ENCODE measurements around the gene BRI3. TPM values are rescaled to one million over a fixed set of nuclear protein-coding genes. Genes with fewer than 3 reads are reported as not detected.

BRI3 gene
- total RNA-seq, 1 experiment from 2014 or later = 102 TPM

GRCh38 chr7:98303176-98303865, 21.8 kb downstream of the BRI3 start:
- ATAC-seq = no peak

More at GRCh38 chr7:98303176-98303865, 21.8 kb downstream of the BRI3 start:
- ChIA-PET POLR2A (no interaction called here), CTCF (no interaction called here), RAD21 (ENCODE audit: low non-redundant PET in 1 of 2, low total read pairs in 2 of 2, uncharacterized antibody in 2 of 2, unreplicated experiment in 2 of 2) (no interaction called here)
- no peaks in the 10 kb centered on the region for H3K79me2 ChIP-seq (ENCODE audit: insufficient read depth, low read length)
- H2AFZ ChIP-seq (ENCODE audit: low read depth, low read length, poor library complexity, severe bottlenecking) = no peak overlapping the region
- TF ChIP-seq SIN3A (IDR thresholded peaks at IDR 0.05; ENCODE audit: low read depth) (no peak), CTCF (IDR thresholded peaks at IDR 0.05 in 2 of 3, conservative IDR thresholded peaks at IDR 0.05 in 1 of 3; ENCODE audit: borderline replicate concordance in 1 of 3, insufficient read depth in 1 of 3, low read depth in 2 of 3, low read length in 2 of 3) (no peak), JUND (IDR thresholded peaks at IDR 0.05) (no peak), SRF (IDR thresholded peaks at IDR 0.05; ENCODE audit: low read depth) (no peak), TCF7L2 (IDR thresholded peaks at IDR 0.05; ENCODE audit: borderline replicate concordance, extremely low read depth, insufficient read depth, insufficient read length) (no peak), EZH2phosphoT487 (IDR thresholded peaks at IDR 0.05; ENCODE audit: borderline replicate concordance) (no peak), ELF1 (IDR thresholded peaks at IDR 0.05; ENCODE audit: borderline replicate concordance, low read depth) (no peak)
- BruUV-seq (replicated peaks) = no TSS peak
- H3K4me1 ChIP-seq (ENCODE audit: control insufficient read depth in 1 of 2, insufficient read depth in 2 of 2, low read length in 2 of 2) = no peaks in the 10 kb centered on the region
- H3K9me2 ChIP-seq (ENCODE audit: insufficient read depth) = no peaks in the 10 kb centered on the region
- H3K36me3 ChIP-seq (ENCODE audit: control insufficient read depth in 1 of 2, insufficient read depth in 2 of 2, low read length in 2 of 2) = peaks cover 38 to 41% of the 10 kb centered on the region in 2 experiments
- intact Hi-C loops (cut with micrococcal nuclease) = no loop called here
- no peak overlapping the region for H3K9ac ChIP-seq (ENCODE audit: low read length)
- no peaks in the 10 kb centered on the region for H4K20me1 ChIP-seq (ENCODE audit: insufficient read depth)
- no peak overlapping the region for H3K27ac ChIP-seq (ENCODE audit: low read depth, low read length)
- no peaks in the 10 kb centered on the region for H3K9me3 ChIP-seq (ENCODE audit: control insufficient read depth in 1 of 2, insufficient read depth in 1 of 2, low read depth in 1 of 2, low read length in 2 of 2)
- no peak overlapping the region for H3K4me3 ChIP-seq (replicated peaks in 1 of 2; ENCODE audit: low read depth in 1 of 2, low read length in 2 of 2)
- no peak overlapping the region for H3K4me2 ChIP-seq (ENCODE audit: low read length)
- no peaks in the 10 kb centered on the region for H3K27me3 ChIP-seq (ENCODE audit: insufficient read depth, low read length)
- DNase-seq (ENCODE audit: low read depth, low spot score) = no peak

All from HCT116 (cell line).